GM13976 (cell line): ENCODE results near the gene DCTN3.

ENCODE experiments used
- DNase-seq: peaks from one replicate; pipeline ENCODE4 v3.0.0; 2012; ENCODE audit warnings: low spot score
- in situ Hi-C: fragments of 300-500 bp; cut with MboI; formaldehyde crosslinking; loops from one replicate; pipeline ENCODE4 v1.12.0; 2022; ENCODE audit warnings: low sequenced_read_pairs, mixed read lengths, inconsistent platforms; ENCODE audit not compliant: unreplicated experiment
- TF ChIP-seq, protein P1 (sequence below): IDR thresholded peaks from 2 replicates; pipeline ENCODE4 v1.5.1; 2012; ENCODE audit warnings: borderline replicate concordance, mild to moderate bottlenecking; ENCODE audit not compliant: insufficient read depth; ENCODE audit errors: extremely low read depth, missing control alignments, control extremely low read depth

DCTN3 gene

GRCh38 chr9:34662526-34663302 is 42.4 kb upstream of the DCTN3 start, which contains the start of gene CCL27:
CCL27 (minus strand) TSS chr9:34662657; CDS start chr9:34662633, 24 bp downstream.
- TF ChIP-seq, protein P1, sequence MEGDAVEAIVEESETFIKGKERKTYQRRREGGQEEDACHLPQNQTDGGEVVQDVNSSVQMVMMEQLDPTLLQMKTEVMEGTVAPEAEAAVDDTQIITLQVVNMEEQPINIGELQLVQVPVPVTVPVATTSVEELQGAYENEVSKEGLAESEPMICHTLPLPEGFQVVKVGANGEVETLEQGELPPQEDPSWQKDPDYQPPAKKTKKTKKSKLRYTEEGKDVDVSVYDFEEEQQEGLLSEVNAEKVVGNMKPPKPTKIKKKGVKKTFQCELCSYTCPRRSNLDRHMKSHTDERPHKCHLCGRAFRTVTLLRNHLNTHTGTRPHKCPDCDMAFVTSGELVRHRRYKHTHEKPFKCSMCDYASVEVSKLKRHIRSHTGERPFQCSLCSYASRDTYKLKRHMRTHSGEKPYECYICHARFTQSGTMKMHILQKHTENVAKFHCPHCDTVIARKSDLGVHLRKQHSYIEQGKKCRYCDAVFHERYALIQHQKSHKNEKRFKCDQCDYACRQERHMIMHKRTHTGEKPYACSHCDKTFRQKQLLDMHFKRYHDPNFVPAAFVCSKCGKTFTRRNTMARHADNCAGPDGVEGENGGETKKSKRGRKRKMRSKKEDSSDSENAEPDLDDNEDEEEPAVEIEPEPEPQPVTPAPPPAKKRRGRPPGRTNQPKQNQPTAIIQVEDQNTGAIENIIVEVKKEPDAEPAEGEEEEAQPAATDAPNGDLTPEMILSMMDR = no peak
- DNase-seq = no peak
- in situ Hi-C loops = no loop called here

DNA sequence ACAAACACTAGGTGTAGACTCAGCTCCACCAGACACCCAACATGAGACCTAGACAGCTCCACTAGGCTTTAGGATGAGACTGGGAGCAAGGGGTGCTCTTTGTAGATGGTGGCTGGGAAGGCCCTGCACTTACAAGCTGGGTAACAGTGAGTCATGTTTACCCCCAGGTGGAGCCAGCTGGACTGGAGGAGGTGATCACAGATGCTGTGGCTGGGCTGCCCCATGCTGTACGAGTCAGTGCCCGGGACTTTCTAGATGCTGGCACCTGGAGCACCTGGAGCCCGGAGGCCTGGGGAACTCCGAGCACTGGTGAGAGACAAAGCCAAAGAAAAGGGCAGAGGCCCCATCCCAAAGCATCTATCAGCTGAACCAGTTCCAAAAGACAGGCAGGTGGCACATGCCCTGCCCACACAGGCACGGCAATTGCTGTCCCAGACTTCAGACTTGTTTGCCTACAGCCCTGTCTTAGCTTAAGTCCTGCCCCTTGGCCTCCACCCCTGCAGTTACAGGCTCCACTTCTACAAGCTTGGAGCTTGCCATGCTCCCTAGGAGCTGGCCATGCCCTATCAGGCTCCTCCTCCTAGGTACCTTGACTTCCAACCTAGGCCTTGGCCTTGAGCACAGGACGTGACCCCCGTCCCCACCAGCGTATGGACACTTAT is 39.4 kb upstream of the DCTN3 start:
- in situ Hi-C loops = no loop called here
- no peak for DNase-seq
- TF ChIP-seq, protein P1 = no peak

DNA sequence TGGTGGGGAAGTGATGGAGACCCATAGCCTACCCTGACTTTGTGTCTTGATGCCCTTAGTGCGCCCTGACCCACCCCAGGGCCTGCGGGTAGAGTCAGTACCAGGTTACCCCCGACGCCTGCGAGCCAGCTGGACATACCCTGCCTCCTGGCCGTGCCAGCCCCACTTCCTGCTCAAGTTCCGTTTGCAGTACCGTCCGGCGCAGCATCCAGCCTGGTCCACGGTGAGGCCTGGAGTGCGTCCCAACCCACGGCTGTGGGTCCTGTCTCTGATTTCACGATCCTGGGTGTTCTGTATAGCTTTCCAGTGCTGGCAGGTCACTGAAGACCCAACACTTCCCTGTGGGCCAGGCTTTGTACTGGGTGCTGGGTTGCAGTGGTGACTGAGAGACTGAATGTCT is 38.2 kb upstream of the DCTN3 start:
- TF ChIP-seq, protein P1 = no peak
- in situ Hi-C loops = no loop called here
- DNase-seq = no peak

DNA sequence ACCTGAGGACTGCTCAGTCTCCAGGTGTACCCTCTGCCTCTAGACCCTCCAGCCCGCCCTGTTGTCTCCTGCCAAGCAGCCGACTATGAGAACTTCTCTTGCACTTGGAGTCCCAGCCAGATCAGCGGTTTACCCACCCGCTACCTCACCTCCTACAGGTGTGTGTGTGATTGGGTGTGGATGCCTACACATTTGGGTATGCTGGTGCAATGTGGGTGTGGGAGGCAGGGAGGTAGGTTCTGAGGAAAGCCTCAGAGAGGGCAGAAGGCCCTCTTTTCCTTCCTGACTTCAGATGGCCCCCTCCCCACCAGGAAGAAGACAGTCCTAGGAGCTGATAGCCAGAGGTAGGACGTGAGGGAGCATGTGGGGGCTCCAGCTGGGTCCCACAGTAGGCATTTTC is 36.7 kb upstream of the DCTN3 start:
- TF ChIP-seq, protein P1 = no peak
- DNase-seq = no peak
- in situ Hi-C loops = no loop called here

- no peak for DNase-seq
- in situ Hi-C loops = no loop called here
- TF ChIP-seq, protein P1 = no peak
These were observed 35.1 kb upstream of the DCTN3 start for GRCh38 chr9:34655394-34655793.

- TF ChIP-seq, protein P1 = no peak
- no peak for DNase-seq
- in situ Hi-C loops = no loop called here
These were observed 34.2 kb upstream of the DCTN3 start for GRCh38 chr9:34654323-34655051.
